ENCODE results near the gene MYO3A.

The MYO3A gene

GRCh38 chr10:25933653-25934608 is at the start of gene MYO3A:
Gene MYO3A (plus strand): TSS chr10:25934229. CDS start chr10:25952111, 17,882 bp downstream.
- no peak for DNase-seq (ENCODE audit: low read depth)

DNA sequence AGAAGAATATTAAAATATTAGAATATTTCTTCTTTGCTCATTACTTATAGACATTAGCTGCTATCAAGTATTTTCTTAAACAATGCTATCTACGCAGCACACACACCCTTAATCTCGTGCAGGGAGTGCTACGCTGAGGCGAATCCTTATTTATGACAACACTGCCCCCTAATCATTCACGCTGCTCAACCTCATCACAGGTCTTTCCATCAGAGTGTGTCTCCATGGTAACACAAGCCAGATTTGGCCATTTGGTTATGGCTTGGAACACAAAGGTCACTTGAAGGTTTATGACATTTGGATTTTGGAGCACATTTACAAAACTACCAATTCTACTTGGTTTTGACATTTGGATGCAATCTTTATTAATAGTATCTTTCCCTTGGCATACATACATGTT is 45.4 kb upstream of the MYO3A start:
- DNase-seq (ENCODE audit: low read depth): no peak

GRCh38 chr10:25890995-25891394 is 43.0 kb upstream of the MYO3A start:
- DNase-seq (ENCODE audit: low read depth): no peak

DNA sequence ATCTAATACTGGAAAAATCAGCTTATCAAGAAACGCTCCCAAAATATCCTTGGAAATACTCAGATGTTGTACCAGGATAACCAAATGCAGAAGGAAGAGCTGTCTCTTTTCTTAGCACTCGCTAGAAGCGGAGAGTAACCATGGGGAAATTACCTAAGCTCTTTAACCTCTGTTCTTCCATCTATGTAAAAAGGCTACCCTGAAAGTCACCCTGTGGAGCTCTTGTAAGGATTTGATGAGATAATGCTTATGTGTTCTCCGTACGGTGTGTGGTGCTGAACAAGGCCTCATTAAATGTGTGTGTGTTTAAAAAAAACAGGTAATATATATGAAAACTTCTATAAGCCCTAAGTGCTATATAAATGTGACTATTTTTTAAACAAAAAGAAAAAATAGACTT is 38.2 kb upstream of the MYO3A start:
- DNase-seq (ENCODE audit: low read depth): no peak

DNA sequence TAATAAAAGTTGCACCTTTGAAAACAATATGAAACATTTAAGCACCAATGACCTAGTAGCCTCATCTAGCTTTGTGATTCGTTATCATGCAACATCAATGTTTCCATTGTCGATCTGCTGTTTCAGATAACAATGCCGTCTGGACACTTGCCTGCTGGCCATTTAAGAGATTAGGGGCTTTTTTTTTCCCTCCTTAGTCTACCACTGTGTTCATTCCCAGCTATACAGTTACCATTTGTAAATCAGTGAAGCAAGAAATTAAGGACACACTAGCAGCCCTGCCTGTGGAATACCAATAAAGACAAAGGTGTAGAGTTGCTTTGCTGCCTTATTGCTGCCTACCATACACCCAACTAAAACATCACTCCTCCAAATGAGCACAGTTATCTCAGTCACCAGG is 37.6 kb upstream of the MYO3A start:
- DNase-seq (ENCODE audit: low read depth): no peak

- no peak for DNase-seq (ENCODE audit: low read depth)
Observed at GRCh38 chr10:25899304-25899703, 34.7 kb upstream of the MYO3A start.

- no peak for DNase-seq (ENCODE audit: low read depth)
Observed at GRCh38 chr10:25901199-25901598, 32.8 kb upstream of the MYO3A start.

DNA sequence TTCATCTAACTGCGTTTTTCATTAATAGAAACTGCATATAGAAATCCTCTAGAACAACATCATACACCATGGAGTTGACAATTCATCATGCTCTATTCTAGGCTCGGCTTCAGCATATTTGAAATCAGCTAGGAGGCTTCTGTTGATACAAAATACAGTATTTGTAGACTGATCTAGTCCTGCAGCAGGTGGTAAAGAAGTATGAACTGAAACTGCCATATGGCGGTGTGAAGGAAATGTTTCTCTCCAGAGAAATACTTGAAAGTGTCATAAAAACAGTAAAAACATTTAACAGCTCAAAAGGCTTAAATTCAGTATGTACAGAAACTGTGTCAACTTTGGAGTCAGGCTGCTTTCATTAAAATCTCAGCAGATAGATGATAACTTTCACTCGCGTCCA is 32.0 kb upstream of the MYO3A start:
- DNase-seq (ENCODE audit: low read depth): no peak

- DNase-seq (ENCODE audit: low read depth): no peak
Observed at GRCh38 chr10:25907261-25907660, 26.8 kb upstream of the MYO3A start.

DNA sequence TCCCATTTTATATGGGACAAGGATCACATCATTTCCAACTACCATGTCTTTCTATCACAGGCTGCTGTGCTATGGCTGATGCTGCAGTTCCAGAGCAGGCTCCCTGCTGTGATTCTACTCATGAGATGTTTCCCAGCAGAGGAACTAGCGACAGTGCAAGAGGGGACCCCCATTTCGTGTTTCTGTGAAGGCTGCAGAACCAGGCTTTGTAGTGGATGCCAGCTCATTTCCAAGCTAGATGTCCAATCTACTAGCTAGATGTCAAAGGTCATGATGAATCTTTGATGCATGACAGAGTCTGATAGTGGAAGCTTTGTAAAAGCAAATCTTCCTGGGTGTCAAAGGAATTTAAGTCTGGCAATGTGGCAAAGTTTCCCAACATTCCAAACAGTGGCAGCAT is 21.2 kb upstream of the MYO3A start:
- no peak for DNase-seq (ENCODE audit: low read depth)

- DNase-seq (ENCODE audit: low read depth): no peak
Observed at GRCh38 chr10:25914776-25915175, 19.3 kb upstream of the MYO3A start.

DNA sequence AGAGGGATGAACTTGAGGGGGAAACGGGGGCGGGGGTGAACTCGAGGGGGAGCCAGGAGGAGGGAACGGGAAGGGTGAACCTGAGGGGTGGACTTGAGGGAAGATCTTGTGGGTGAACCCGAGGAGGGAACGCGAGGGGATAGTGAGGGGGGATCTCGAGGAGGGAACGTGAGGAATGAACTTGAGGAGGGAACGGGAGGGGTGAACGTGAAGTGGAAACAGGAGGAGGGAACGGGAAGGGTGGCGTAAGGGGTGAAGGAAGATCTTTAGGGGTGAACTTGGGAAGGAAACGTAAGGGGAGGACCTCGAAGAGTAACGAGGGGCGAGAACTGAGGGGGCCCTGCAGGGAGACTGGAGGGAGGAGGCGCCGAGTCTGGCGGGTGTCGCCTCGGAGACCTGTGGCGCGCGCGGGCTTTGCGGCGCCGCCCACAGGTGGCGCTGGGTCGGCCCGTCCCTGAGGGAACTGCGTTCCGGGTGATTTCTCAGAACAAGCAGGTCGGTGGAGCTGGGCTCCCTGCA is 651 bp downstream of the MYO3A start:
- no peak for DNase-seq (ENCODE audit: low read depth)

- no peak for DNase-seq (ENCODE audit: low read depth)
Observed at GRCh38 chr10:25938405-25938804, 4.4 kb downstream of the MYO3A start.

DNA sequence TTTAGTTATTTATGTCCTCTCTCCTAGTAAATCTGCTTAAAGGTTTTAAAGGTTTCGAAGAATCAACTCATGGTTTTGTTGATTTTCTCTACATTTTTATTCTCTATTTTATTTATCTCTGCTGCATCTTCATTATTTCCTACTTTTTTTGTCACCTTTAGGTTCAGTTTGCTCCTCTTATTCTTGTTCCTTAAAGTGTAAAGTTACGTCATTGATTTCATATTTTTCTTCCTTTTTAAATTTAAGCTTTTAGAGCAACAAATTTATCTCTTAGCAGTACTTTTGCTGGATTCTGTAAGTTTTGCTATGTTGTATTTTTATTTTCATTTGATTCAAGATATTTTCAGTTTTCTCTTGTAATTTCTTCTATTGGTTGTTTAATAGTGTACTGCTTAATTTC is 10.7 kb downstream of the MYO3A start:
- DNase-seq (ENCODE audit: low read depth): no peak

DNA sequence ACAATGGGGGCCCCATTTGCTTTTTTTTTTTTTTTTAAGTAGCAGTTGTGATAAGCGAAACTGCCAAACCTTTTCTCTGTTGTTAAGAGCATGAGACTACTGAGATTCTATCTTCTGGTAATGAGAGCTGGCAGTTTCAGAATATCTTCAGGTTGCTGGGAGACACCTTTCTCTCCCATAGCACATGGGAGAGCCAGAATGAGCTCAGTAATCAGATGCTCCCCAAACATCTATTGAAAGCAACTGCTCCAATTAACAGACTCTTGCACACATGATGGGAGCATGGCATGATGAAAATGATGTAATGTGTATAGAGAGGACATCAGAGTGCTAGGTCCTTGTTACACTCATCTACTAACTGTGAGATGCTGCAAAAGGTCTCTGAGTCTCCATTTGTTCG is 18.8 kb downstream of the MYO3A start:
- DNase-seq (ENCODE audit: low read depth): no peak

DNA sequence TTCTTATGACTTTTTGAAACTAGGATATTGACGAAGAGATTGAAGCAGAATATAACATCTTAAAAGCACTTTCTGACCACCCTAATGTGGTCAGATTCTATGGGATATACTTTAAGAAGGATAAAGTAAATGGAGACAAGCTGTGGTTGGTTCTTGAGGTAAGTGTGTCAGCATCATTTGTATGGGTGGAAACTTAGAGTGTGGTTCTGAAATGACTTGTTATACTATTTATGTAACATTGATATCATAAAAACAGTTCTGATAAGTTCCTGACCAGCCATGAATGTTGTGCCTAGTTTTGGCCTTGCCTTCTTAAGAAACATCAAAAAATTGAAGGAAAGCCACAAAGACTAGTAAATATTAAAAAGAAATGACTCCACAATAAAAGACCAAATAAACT is 20.8 kb downstream of the MYO3A start:
- no peak for DNase-seq (ENCODE audit: low read depth)

- DNase-seq (ENCODE audit: low read depth): no peak
Observed at GRCh38 chr10:25959540-25960232, 25.7 kb downstream of the MYO3A start.

- DNase-seq (ENCODE audit: low read depth): no peak
Observed at GRCh38 chr10:25965584-25965983, 31.6 kb downstream of the MYO3A start.

DNA sequence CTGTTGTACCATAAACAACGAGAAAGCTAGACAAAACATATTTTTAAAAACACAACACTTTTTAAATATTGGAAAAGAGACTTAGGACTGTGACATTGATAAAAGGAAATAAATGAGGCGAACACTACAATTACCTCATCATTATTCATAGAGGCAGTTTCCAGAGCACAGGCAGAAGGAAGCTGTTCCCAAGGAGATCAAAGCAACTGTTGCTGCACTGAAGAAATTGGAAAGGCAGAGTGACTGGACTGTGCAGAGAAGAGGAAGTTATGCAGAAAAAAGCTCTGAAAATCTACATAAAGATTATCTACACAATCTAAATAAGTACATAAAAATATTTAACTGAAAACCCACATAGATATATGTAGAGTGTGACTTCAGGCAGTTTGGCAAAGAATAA is 32.8 kb downstream of the MYO3A start:
- DNase-seq (ENCODE audit: low read depth): no peak

DNA sequence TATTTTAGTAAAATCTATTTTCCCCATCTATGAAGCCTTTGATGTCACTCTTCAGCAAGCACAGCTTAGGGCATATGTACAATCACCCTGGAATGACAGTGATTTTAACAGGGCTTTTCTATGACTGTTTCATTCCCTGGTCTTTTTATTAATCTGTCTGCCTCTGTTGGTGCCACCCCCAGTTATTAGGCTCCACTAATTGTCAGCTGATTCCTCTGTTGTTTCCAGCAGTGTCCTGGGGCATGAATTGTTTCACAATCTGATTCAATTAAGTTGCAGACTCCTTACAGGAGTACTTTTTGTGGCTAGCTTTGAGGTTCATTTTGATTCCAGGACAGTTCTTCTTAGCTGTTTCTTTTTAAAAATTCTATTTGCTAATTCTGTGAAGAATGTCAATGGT is 38.6 kb downstream of the MYO3A start:
- DNase-seq (ENCODE audit: low read depth): no peak

- DNase-seq (ENCODE audit: low read depth): no peak
Observed at GRCh38 chr10:25974897-25975459, 40.9 kb downstream of the MYO3A start.

DNA sequence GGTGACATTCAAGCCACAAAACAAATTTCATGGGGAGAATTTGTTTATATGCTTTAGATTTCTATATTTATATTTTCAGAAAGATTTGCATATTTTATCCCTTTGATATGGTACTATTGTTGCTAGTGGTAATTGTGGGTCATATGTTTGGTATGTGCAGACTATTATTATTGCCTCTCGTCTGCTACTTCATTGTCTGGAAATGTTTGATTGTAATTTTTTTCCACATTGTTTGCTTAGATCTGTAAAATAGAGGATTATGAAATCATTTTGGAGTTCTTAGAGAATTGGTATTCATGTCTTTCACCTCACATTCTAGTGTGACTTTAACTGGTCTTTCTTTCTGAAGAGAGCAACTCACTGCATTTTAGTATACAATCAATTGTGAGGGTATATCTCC is 44.7 kb downstream of the MYO3A start:
- DNase-seq (ENCODE audit: low read depth): no peak

DNA sequence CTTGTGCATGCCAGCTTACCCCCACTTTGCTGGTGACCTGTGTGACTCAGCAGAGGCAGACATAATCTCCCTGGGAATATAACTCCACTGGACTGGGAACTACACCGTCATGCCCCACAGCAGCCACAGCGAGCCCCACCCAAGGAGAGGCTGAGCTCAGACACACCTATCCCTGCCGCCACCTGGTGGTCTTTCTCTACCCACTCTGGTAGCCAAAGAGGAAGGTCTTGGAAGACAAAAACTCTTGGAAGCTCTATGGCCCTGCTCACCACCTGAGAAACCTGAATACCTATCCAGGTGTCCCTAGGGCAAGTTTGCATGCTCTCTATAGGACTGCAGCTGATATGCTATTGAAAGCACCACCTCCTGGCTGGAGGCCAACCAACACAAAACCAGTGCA is 48.1 kb downstream of the MYO3A start:
- no peak for DNase-seq (ENCODE audit: low read depth)

Data from activated T-helper 1 cell treated with Interleukin-2 at 50 U/mL for 16 hours (primary cell).